Activated CD4-positive, alpha-beta T cell treated with anti-CD3 and anti-CD28 coated beads, Interleukin-2, Interleukin-4, amounts not matched to agents 100 ng/mL and 50 ng/mL, durations not matched to agents 16 hours and 8 hours (primary cell): ENCODE data around the gene TREML2.

Experiments used
- DNase-seq: peaks from one replicate; pipeline ENCODE4 v3.0.0-alpha.2; 2020; ENCODE audit warnings: low spot score

TREML2 gene

GRCh38 chr6:41147917-41148316 is 53.0 kb downstream of the TREML2 start:
- no peak for DNase-seq
